HEK293 (cell line): ENCODE results near the gene PTGER3.

Experiments
- CTCF ChIA-PET: fragments of 350-600 bp; formaldehyde crosslinking; extraction: SDS; loops from one replicate; lab custom pipeline; 2021; ENCODE audit warnings: antibody characterized with exemption; lab: Yijun Ruan, JAX
- POLR2A ChIA-PET: fragments of 300-600 bp; formaldehyde crosslinking; extraction: SDS; loops from one replicate; lab custom pipeline; 2020; ENCODE audit warnings: antibody characterized with exemption, inconsistent platforms; lab: Yijun Ruan, JAX
- H3K27ac ChIP-seq: fragments of 200-500 bp; sonication (Bioruptor generic); 2 replicates; pipeline ENCODE4 v1.5.1; 2014; ENCODE audit warnings: low read depth, low read length, control low read depth, inconsistent platforms; ENCODE audit errors: extremely low read depth
- H3K36me3 ChIP-seq, 2 experiments: fragments of 200-500 bp in 1 of 2; sonication (Bioruptor generic) in 1 of 2; 1 replicate in 1 of 2; 2 replicates in 1 of 2; pipeline ENCODE4 v1.5.1; 2014 to 2017; ENCODE audit warnings: inconsistent platforms in 2 of 2, low read length in 2 of 2; ENCODE audit not compliant: control insufficient read depth in 2 of 2, insufficient read depth in 1 of 2
- H3K4me1 ChIP-seq: fragments of 200-500 bp; sonication (Bioruptor generic); 2 replicates; pipeline ENCODE4 v1.5.1; 2014; ENCODE audit warnings: mild to moderate bottlenecking, low read length, inconsistent platforms; ENCODE audit not compliant: control insufficient read depth, insufficient read depth
- H3K4me3 ChIP-seq: 2 replicates; pipeline ENCODE4 v1.5.1; 2011; ENCODE audit warnings: low read depth, mild to moderate bottlenecking, control low read depth, low read length, moderate library complexity
- H3K9me3 ChIP-seq: fragments of 200-500 bp; sonication (Bioruptor generic); 2 replicates; pipeline ENCODE4 v1.5.1; 2014; ENCODE audit warnings: low read depth, low read length, inconsistent platforms; ENCODE audit not compliant: control insufficient read depth, insufficient read depth
- EGR2 ChIP-seq: fragments of 450-650 bp; formaldehyde crosslinking; IDR thresholded peaks from 2 replicates; pipeline ENCODE4 v1.5.1; 2016; ENCODE audit warnings: low read depth, missing biosample characterization, missing genetic modification characterization
- FEZF1 ChIP-seq: fragments of 450-650 bp; formaldehyde crosslinking; IDR thresholded peaks from 2 replicates; pipeline ENCODE4 v1.5.1; 2016; ENCODE audit warnings: missing biosample characterization, missing genetic modification characterization
- GLIS1 ChIP-seq: fragments of 450-650 bp; formaldehyde crosslinking; IDR thresholded peaks from 2 replicates; pipeline ENCODE4 v1.5.1; 2016; ENCODE audit warnings: missing biosample characterization, missing genetic modification characterization
- KLF10 ChIP-seq: fragments of 450-650 bp; IDR thresholded peaks from 2 replicates; pipeline ENCODE4 v1.5.1; 2018; ENCODE audit warnings: missing biosample characterization, mild to moderate bottlenecking, missing genetic modification characterization
- KLF9 ChIP-seq: fragments of 450-650 bp; formaldehyde crosslinking; IDR thresholded peaks from 2 replicates; pipeline ENCODE4 v1.5.1; 2016; ENCODE audit warnings: missing biosample characterization, missing genetic modification characterization, low read depth
- SALL2 ChIP-seq: fragments of 450-650 bp; formaldehyde crosslinking; IDR thresholded peaks from 2 replicates; pipeline ENCODE4 v1.5.0; 2017; ENCODE audit warnings: missing biosample characterization, mild to moderate bottlenecking, missing genetic modification characterization, borderline replicate concordance
- SP7 ChIP-seq: fragments of 450-650 bp; formaldehyde crosslinking; IDR thresholded peaks from 2 replicates; pipeline ENCODE4 v1.5.1; 2016; ENCODE audit warnings: missing biosample characterization, missing genetic modification characterization
- ZBTB1 ChIP-seq: fragments of 450-650 bp; formaldehyde crosslinking; IDR thresholded peaks from 2 replicates; pipeline ENCODE4 v1.5.1; 2016; ENCODE audit warnings: missing biosample characterization, missing genetic modification characterization
- ZFP69B ChIP-seq: fragments of 450-650 bp; formaldehyde crosslinking; IDR thresholded peaks from 2 replicates; pipeline ENCODE4 v1.5.1; 2016; ENCODE audit warnings: missing biosample characterization, missing genetic modification characterization
- ZNF239 ChIP-seq: fragments of 450-650 bp; formaldehyde crosslinking; IDR thresholded peaks from 2 replicates; pipeline ENCODE4 v1.5.1; 2016; ENCODE audit warnings: missing biosample characterization, missing genetic modification characterization
- ZNF426 ChIP-seq: fragments of 450-650 bp; formaldehyde crosslinking; IDR thresholded peaks from 2 replicates; pipeline ENCODE4 v1.5.1; 2017; ENCODE audit warnings: missing biosample characterization, missing genetic modification characterization, mild to moderate bottlenecking, inconsistent platforms, moderate library complexity
- ZNF529 ChIP-seq: fragments of 450-650 bp; formaldehyde crosslinking; IDR thresholded peaks from 2 replicates; pipeline ENCODE4 v1.5.1; 2017; ENCODE audit warnings: missing genetic modification characterization, missing biosample characterization; ENCODE audit not compliant: insufficient replicate concordance
- ZNF677 ChIP-seq: fragments of 450-650 bp; IDR thresholded peaks from 2 replicates; pipeline ENCODE4 v1.5.0; 2018; ENCODE audit warnings: missing biosample characterization, mild to moderate bottlenecking, missing genetic modification characterization, moderate library complexity
- TF ChIP-seq, protein P1 (sequence below): fragments of 450-650 bp; formaldehyde crosslinking; IDR thresholded peaks from 2 replicates; pipeline ENCODE4 v1.5.1; 2017; ENCODE audit warnings: missing biosample characterization, missing genetic modification characterization
- TF ChIP-seq, protein P2 (sequence below): fragments of 450-650 bp; formaldehyde crosslinking; IDR thresholded peaks from 2 replicates; pipeline ENCODE4 v1.5.1; 2016; ENCODE audit warnings: missing biosample characterization, missing genetic modification characterization
- TF ChIP-seq, protein P3 (sequence below): fragments of 450-650 bp; formaldehyde crosslinking; optimal IDR thresholded peaks from 2 replicates; pipeline ENCODE3; 2016; ENCODE audit warnings: missing biosample characterization, mild to moderate bottlenecking, missing genetic modification characterization
- TF ChIP-seq, protein P4 (sequence below): fragments of 450-650 bp; formaldehyde crosslinking; IDR thresholded peaks from 2 replicates; pipeline ENCODE4 v1.5.1; 2017; ENCODE audit warnings: missing biosample characterization, missing genetic modification characterization
- TF ChIP-seq, protein P5 (sequence below): fragments of 450-650 bp; IDR thresholded peaks from 2 replicates; pipeline ENCODE4 v1.5.1; 2018; ENCODE audit warnings: missing biosample characterization, missing genetic modification characterization

The PTGER3 gene

DNA sequence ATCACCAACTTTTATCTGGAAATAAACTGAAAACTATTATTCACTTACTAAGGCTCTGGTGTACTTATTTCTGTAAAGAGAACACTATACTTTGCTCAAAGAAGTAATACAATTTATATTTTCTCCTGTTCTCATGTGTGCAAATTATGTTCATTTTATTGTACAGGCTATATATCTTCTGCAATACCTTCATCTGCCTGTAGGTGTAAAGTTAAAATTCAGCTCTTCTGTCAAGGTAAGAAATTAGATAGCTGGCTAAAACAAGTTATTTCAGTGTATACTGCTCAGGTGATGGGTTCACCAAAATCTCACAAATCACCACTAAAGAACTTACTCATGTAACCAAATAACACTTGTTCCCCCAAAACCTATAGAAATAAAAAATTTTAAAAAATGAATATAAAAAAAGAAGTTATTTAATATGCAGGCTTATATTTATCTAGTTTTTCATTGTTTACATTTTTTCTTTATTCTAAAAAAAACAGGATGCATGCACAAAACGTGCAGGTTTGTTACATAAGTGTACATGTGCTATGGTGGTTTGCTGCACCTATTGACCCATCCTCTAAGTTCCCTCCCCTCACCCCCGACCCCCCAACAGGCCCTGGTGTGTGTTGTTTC lies 81.5 kb downstream of the PTGER3 start (continued):
- TF ChIP-seq ZBTB1 (tag by site-specific recombination) (no peak), EGR2 (no peak)

DNA sequence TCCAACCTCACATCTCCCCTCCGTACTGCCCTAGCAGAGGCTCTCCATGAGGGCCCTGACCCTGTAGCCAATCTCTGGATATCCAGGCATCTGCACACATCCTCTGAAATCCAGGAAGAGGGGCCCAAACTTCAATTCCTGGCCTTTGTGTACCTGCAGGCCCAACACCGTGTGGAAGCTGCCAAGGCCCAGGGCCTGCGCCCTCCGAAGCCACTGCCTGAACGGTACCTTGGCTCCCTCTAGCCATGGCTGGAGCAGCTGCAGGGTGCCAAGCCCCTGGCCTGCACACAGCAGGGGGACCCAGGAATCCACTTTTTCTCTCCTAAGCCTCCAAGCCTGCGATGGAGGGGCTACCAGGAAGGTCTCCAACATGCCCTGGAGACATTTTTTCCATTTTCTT lies 84.2 kb downstream of the PTGER3 start:
- CTCF ChIA-PET = no interaction called here

DNA sequence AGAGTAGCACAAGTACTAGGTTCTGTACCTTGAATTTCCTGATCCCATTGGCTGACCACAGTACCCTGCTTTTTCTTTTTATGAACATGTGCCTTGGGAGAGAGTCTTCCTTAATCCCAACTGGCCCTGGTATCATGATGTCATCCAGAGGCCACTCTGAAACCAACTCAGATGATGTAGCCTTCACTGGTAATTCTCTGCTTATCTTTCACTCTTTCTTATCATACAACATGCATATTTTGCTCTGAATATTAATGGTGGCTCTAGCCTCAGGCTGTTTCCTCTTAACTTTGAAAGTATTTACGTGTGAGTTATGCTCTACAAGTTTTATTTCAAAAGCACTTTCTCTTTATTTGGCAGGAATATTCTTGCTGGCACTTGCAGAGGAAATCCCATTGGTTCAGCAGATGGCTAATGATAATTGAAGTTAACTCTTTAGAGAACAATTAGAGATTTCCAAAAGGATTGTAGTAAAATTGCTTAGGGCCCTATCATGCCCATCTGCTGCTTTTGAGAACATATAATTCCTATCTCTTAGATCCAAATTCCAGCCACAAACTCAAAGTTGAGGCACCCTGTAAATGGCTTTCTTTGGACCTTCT lies 86.1 kb downstream of the PTGER3 start:
- ChIA-PET CTCF (no interaction called here), POLR2A (no interaction called here)
- TF ChIP-seq ZNF529 (tag by site-specific recombination) (no peak), ZNF426 (tag by site-specific recombination) (no peak), SALL2 (no peak), ZNF239 (tag by site-specific recombination) (no peak), ZFP69B (tag by site-specific recombination) (no peak), SP7 (tag by site-specific recombination) (no peak)
- TF ChIP-seq, protein P1, sequence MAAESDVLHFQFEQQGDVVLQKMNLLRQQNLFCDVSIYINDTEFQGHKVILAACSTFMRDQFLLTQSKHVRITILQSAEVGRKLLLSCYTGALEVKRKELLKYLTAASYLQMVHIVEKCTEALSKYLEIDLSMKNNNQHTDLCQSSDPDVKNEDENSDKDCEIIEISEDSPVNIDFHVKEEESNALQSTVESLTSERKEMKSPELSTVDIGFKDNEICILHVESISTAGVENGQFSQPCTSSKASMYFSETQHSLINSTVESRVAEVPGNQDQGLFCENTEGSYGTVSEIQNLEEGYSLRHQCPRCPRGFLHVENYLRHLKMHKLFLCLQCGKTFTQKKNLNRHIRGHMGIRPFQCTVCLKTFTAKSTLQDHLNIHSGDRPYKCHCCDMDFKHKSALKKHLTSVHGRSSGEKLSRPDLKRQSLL (tag by site-specific recombination) = no peak
- TF ChIP-seq, protein P2, sequence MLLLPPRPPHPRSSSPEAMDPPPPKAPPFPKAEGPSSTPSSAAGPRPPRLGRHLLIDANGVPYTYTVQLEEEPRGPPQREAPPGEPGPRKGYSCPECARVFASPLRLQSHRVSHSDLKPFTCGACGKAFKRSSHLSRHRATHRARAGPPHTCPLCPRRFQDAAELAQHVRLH (tag by site-specific recombination) = no peak
- TF ChIP-seq, protein P3, sequence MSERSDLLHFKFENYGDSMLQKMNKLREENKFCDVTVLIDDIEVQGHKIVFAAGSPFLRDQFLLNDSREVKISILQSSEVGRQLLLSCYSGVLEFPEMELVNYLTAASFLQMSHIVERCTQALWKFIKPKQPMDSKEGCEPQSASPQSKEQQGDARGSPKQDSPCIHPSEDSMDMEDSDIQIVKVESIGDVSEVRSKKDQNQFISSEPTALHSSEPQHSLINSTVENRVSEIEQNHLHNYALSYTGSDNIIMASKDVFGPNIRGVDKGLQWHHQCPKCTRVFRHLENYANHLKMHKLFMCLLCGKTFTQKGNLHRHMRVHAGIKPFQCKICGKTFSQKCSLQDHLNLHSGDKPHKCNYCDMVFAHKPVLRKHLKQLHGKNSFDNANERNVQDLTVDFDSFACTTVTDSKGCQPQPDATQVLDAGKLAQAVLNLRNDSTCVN = no peak
- TF ChIP-seq, protein P4, sequence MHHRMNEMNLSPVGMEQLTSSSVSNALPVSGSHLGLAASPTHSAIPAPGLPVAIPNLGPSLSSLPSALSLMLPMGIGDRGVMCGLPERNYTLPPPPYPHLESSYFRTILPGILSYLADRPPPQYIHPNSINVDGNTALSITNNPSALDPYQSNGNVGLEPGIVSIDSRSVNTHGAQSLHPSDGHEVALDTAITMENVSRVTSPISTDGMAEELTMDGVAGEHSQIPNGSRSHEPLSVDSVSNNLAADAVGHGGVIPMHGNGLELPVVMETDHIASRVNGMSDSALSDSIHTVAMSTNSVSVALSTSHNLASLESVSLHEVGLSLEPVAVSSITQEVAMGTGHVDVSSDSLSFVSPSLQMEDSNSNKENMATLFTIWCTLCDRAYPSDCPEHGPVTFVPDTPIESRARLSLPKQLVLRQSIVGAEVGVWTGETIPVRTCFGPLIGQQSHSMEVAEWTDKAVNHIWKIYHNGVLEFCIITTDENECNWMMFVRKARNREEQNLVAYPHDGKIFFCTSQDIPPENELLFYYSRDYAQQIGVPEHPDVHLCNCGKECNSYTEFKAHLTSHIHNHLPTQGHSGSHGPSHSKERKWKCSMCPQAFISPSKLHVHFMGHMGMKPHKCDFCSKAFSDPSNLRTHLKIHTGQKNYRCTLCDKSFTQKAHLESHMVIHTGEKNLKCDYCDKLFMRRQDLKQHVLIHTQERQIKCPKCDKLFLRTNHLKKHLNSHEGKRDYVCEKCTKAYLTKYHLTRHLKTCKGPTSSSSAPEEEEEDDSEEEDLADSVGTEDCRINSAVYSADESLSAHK (tag by site-specific recombination) = no peak
- TF ChIP-seq, protein P5, sequence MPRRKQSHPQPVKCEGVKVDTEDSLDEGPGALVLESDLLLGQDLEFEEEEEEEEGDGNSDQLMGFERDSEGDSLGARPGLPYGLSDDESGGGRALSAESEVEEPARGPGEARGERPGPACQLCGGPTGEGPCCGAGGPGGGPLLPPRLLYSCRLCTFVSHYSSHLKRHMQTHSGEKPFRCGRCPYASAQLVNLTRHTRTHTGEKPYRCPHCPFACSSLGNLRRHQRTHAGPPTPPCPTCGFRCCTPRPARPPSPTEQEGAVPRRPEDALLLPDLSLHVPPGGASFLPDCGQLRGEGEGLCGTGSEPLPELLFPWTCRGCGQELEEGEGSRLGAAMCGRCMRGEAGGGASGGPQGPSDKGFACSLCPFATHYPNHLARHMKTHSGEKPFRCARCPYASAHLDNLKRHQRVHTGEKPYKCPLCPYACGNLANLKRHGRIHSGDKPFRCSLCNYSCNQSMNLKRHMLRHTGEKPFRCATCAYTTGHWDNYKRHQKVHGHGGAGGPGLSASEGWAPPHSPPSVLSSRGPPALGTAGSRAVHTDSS (tag by site-specific recombination) = no peak
- H3K27ac ChIP-seq = no peak overlapping the region
- no peaks in the 10 kb centered on the region for H3K36me3 ChIP-seq
- H3K4me3 ChIP-seq = no peak overlapping the region
- H3K9me3 ChIP-seq = no peaks in the 10 kb centered on the region
- H3K4me1 ChIP-seq = no peaks in the 10 kb centered on the region

More for the DNA sequence above, 84.2 kb downstream of the PTGER3 start:
- no peaks in the 10 kb centered on the region for H3K4me1 ChIP-seq
- H3K27ac ChIP-seq = no peak overlapping the region
- POLR2A ChIA-PET = no interaction called here
- no peak for TF ChIP-seq FEZF1
- no peak for TF ChIP-seq KLF10 (tag by site-specific recombination)
- TF ChIP-seq KLF9 = no peak
- no peak for TF ChIP-seq ZNF677
- TF ChIP-seq GLIS1 = no peak
- H3K36me3 ChIP-seq = no peaks in the 10 kb centered on the region
- H3K4me3 ChIP-seq = no peak overlapping the region
- H3K9me3 ChIP-seq = no peaks in the 10 kb centered on the region
